ENCODE measurements around the gene TNFRSF18.
A peak's percentile ranks its signal among the peaks of the same experiment; 100 is the strongest.
"Not testable (repeated sequence)": the region's sequence is repeated elsewhere in the genome, so short reads cannot be mapped to it uniquely, and the experiment has no call there.

Gene TNFRSF18

DNA sequence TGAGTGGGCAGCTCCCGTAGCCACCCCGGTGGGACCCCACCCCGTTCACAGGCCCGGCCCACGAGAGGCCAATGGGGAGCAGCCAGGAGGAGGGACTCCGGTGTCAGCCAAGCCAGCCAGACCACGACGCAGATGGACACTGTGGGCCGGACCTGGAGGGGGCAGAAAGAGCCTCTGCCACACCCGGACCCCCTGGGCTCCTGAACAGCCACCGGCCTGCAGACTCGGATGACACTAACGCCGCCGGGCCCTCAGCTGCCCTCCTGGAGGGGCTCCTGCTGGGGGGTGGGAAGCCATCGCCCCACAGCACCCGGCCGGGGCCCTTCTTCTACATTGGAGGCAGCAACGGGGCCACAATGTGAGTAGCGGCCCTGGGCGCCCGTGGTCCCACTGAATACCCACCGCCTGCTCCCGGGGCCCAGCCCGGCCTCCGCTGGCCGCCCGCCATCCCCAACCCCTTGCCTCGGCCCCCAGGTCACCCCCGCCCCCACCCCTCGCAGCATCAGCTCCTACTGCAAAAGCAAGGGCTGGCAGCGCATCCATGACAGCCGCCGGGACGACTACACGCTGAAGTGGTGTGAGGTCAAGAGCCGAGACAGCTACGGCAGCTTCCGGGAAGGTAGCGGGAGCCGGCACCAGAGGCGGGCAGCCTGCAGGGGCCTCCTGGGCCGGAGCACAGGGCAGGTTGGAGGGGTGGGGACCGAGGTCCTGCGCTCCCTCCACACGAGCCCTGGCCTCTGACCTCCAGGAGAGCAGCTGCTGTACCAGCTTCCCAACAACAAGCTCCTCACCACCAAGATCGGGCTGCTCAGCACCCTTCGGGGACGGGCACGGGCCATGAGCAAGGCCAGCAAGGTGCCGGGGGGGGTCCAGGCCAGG is 26.2 kb downstream of the TNFRSF18 start:
- no peak for DNase-seq (ENCODE audit: low read depth in 2 of 3, low spot score in 2 of 3)

DNA sequence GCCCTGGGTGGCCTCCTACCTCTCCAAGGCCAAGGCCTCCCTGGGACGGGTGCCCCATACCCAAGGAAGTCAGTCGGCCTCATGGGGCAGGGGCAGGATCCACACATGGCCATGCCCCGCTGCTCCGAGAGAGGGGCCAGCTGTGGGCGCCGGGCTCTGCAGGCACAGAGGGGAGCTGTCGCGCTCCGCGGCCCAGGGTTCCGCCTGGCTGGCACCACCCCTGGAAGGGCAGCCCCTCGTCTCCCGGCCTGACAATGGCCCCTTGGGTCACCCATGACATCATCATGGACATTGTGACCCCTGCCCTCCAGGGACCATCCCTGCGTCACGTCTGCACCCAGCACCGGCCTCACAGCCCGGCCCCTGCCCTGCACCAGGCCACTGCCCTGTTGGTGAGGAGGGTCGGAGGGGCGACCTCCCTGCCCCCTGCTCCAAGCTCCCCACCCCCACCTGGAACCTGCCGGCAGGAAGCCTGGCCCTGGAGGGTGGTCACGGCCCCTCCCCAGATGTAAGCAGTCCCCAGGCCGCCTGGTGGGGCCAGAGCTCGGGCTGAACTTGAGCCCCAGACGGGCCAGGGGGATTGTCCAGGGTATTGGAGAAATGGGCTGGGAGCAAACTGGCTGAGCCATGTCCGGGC is 26.9 kb downstream of the TNFRSF18 start:
- no peak for DNase-seq (ENCODE audit: low read depth in 2 of 3, low spot score in 2 of 3)

DNA sequence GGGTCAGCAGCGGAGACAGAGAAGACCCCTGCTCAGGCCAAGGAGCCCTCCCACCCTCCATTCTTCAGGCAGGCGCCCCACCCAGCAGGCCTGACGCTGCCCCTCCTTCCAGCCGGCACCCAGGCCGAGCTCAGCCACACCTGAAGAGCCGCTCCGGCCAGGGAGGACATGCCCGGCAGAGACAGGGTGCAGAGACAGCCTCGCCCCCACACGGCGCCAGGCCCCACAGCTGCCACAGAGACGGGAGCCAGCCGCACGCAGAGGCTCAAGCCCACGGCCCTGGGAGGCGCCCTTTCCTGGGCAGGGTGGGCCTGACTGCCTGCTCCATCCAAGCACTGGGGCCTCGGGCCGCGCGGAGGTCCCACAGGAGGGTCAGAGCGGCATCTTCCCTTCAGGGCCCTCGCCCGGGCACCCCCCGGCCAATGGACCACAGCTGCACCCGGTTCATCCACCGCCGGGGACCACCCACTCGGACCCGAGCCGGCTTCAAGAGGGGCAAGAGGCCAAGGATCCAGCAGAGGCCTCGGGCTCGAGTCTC is 27.5 kb downstream of the TNFRSF18 start:
- no peak for DNase-seq (ENCODE audit: low read depth in 2 of 3, low spot score in 2 of 3)

DNA sequence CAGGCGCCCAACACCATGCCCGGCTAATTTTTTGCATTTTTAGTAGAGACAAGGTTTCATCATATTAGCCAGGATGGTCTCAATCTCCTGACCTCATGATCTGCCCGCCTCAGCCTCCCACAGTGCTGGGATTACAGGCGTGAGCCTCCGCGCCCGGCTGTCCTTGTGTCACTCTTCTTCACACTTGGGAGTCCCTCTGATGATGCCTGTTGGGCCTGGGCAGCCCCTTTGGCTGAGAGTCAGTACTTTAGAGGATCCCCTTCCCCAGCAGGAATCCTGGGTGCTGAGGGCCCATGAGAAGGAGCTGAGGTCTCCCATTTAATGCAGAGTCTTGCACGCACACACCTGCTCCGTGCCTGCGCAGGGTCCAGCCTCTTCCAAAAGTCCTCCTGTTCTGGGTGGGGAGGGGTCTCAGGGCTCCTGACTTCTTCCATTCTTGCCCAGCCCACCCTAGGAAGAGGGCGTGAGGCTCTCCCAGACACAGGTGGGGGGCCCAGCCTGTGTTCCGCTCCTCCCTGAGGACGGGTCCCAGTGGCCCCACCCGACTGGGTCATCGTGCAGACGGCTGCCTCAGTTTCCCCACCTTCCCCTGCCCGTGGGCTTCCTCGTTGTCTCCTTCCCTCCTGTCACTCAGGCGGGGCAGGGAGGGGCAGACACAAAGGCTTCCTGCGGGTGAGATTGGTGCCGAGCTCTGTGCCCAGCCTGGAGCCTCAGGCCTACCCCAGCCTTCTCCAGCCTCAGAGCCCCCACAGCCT is 28.8 kb downstream of the TNFRSF18 start:
- no peak for DNase-seq (ENCODE audit: low read depth in 2 of 3, low spot score in 2 of 3)

DNA sequence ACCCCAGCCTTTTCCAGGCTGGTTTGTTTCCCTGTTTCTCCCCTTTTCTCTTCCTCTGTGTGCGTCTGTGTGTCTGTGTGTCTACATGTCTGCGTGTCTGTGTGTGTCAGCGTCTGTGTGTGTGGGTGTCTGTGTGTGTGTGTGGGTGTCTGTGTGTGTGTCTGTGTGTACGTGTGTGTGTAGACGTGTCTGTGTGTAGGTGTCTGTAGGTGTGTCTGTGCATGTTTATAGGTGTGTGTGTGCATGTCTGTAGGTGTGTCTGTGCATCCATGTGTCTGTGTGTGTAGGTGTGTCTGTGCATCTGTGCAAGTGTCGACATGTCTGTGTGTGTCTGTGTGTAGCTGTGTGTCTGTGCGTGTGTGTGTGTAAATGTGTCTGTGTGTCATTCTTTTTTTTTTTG is 29.5 kb downstream of the TNFRSF18 start:
- DNase-seq (ENCODE audit: low read depth in 2 of 3, low spot score in 2 of 3) = no peak

DNA sequence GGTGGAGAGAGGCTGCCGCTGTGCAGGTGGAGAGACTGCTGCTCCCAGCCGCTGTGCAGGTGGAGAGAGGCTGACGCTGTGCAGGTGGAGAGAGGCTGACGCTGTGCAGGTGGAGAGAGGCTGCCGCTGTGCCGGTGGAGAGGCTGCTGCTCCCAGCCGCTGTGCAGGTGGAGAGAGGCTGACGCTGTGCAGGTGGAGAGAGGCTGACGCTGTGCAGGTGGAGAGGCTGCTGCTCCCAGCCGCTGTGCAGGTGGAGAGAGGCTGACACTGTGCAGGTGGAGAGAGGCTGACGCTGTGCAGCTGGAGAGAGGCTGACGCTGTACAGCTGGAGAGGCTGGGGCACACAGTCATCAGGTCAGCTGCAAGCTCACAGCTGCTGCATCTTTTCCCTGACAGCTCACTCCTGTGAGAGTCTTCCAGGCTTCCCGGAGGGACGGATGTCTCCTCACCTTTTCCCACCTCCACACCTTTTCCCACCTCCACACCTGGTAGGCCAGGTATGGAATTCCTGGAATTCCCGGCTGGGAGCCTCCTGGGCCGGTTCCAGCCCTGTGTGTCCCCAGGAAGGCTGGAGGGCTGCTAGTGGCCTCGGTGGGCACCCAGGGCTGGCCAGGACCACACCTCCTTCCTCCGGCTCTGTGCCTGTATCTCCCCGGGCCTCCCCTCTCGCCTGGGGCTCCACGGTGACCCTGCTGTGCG is 30.2 kb downstream of the TNFRSF18 start:
- DNase-seq (ENCODE audit: low read depth in 2 of 3, low spot score in 2 of 3) = not testable (repeated sequence)

DNA sequence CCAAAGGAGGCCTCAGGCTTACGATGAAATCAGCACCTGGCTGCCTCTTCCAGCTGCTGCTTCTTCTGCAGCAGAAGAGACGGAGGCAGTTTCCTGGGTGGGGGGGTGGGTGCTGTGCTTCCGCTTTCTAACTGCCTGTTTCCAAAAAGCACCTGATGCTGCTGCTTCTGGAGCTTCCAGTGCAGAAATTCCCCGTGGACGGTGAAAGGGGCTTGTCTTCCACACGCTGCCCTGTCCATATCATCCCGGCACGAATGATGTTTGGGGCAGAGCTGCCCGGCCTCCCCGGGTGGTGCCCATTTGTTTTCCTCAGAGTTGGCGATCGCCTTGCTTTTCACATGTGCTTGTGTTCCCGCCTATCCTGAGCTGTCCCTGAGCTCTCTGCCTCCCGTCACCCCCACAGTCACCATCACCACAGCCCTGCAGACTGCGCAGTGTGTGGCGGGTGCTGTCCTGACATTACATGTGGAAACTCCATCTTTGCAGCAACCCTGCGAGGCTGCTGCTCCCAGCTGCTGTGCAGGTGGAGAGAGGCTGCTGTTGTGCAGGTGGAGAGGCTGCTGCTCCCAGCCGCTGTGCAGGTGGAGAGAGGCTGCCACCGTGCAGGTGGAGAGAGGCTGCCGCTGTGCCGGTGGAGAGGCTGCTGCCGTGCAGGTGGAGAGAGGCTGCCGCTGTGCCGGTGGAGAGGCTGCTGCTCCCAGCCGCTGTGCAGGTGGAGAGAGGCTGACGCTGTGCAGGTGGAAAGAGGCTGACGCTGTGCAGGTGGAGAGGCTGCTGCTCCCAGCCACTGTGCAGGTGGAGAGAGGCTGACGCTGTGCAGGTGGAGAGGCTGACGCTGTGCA is 30.9 kb downstream of the TNFRSF18 start:
- DNase-seq (ENCODE audit: low read depth in 2 of 3, low spot score in 2 of 3) = no peak

DNA sequence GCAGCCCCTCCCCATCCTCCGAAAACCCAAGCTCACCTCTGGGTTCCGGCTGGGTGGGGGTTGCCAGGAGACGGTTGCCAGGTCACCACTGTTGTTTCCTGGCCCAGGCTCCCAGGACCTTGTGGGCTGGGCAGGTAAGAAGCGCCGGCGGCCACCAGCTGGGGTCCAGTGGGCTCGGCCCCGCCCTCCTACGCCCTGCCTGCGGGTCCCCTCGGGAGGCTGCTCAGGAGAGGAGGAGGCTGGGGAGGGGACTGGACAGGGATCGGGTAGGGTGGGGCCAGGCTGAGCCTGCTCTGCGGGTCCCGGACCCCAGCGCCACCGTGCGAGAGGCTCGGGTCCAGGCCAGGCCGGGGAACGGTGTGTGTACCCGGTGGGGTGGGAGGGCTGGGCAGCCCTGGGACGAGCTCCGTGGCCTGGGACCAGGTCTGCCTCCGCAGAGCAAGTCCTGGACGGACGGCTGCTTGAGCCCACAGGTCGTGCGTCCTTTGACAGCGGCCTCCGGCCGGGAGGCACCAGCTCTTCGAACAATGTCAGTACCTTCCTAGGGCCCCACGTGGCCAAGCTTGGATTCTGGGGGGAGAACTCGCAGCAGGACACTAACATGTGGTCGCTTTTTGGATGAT is 32.5 kb downstream of the TNFRSF18 start, which contains the start of gene TTLL10:
Gene TTLL10, plus strand, starts transcription at position 88 of the 623 bp plus-strand sequence. CDS start 5,336 bp downstream, outside the sequence.
- no peak for DNase-seq (ENCODE audit: low read depth in 2 of 3, low spot score in 2 of 3)

DNA sequence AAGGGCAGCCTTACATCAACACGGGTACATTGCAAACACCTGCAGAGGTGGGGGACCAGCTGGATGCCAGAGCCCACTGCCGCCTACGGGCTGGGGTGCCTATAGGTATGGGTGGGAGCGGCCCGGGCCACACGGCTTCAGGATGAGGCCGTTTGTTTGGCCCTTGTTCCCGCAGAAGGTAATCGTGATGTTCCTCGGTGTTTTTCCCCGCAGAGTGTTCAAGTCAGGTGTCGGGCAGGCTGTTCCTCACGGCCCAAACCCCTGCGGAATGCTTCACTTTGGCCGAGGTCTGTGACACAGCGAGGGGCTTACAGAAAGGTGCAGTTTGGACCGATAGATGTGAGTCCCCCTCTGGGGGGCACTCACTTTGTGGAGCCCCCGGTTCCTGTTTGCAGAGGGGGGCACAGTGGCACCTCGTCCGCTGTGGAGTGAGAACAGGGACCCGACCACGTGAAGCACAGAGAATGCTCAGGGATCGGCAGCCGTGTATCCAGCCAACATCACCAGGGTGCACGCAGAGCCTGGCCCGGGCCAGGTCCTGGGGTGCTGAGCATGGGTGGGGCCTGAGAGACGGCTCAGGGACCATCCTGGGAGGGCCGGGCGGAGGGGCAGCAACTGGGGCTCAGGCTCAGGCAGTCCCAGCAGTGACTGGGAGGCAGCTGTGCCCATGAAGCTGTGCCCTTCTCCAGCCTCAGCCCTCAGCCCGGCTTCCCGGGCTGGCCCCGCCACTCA is 33.2 kb downstream of the TNFRSF18 start:
- no peak for DNase-seq (ENCODE audit: low read depth in 2 of 3, low spot score in 2 of 3)

DNA sequence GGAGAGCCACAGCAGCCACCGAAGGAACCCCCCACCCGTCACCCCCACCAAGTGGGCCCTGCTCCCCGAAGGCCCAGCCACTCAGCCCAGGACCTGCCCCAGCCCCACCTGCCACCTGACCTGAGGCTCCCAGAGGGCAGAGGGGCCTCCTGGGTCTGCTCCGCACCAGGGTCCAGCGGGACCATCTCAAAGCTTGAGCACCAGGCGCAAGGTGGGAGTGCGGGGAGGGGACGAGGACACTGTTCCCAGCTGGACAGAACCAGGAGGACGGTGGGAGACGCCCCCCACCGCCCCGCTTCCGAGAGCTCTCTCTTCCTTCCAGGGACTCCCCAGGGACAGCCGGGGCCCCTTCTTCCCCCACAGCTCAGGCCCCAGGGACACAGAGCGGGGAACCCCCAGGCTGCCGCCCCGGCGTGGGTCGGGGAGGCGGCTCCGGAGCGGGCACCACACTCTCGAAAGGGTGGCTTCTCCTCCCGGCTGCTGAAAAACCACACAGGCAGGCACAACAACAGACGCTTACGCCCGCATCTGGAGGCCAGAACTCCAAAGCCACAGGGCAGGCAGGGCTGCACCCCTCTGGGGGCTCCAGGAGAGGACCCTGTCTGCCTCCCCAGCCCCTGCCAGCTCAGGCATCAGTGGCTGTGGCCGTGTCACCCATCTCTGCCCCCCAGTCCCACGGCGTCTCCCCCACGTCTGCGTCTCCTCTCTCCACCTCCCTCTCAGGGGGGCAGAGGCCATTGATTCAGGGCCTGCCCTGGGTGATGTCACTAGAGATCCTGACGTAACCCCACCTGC is 34.6 kb downstream of the TNFRSF18 start:
- DNase-seq (ENCODE audit: low read depth in 2 of 3, low spot score in 2 of 3) = peak in 1 of 3 experiments; percentile 9

DNA sequence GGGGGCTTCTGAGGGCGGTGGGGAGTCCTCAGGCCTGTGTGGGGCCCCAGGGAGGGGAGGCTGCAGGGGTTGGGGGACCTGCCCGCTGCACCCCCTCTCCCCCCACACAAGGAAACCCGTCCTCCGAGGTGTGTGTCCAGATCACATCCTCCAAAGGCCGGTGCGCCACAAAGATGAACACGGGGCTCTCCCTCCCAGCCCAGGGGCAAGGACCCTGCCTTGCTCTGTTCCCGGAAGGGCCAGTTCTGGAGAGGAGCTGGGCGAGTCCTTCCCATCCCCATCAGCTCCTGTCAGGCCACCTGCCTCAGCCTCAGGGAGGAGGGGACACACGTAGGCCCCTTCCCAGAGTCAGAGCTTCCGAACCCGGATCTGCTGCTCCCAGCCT is 35.2 kb downstream of the TNFRSF18 start:
- DNase-seq (ENCODE audit: low read depth in 2 of 3, low spot score in 2 of 3) = no peak

DNA sequence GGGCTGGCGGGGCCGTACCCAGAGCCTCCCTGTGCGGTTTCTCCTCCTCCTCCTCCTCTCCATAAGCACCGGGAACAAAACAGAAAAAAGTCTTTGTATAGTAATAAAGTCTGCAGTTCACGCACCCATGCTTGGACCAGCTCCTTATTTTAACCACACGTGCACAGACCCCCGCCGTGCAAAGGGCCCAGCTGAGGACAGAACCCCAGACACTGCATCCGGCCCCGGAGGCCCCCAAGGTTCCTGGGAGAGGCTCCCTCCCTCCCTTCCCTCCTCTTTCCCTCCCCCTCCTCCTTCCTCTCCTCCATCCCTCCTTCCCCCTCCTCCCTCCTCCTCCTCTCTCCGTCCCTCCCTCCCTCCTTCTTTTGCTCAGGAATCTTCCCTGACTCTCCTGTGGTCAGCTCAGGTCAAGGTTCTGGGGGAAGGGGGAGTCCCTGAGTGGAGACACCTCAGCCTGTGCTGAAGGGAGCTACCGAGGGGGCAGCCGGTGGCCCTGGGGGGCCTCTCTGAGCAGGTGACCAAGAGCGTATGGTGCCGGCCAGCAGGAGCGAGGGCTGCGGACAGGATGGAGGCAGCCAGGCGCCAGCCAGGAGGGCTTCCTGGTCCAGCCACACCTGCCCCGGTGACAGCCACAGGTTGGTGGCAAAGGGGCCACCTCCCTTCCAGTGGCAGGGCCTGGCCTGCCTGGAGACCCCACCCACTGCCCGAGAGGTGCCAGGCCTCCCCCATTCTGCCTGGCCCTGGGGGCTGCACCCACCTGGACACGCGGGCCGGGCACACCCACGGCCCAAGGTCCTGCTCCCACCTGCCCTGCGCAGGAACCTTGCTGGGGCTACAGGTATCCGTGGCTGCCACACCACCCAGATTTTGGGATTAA is 35.9 kb downstream of the TNFRSF18 start:
- no peak for DNase-seq (ENCODE audit: low read depth in 2 of 3, low spot score in 2 of 3)

DNA sequence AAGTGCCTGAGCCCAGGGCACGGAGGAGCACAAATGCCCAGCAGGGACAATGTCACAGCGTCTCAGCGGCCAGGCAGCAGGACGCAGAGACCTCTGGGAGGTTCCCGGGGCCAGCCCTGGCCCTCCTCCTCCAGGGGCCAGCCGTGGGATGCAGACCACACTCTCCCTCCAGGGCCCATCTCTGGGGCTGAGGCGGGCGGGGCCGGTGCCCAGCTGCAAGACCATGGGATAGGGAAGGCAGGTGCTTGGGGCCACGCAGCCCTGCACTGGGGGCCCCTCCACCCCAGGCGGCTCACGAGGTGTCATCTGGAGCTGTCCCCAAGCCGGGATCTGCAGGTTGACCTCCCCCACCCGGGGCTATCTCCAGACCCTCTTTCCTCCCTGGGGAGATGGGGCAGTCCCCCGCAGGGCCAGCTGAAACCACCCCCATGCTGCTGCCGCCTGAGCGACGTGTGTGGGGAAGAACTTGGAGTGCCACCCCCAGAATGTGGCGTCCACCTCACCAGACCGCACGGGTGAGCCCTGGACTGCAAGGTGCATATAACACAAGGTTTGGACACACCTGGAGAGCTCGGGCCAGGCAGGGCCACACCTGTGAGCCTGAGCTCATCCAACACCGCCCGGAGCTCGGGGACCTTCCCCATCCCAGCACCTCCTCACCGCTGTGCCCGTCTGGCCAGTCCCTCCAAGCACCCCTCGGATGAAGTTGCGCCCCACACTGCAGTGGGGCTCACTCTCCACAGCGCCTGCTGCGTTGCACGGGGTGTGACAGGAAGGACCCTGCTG is 36.8 kb downstream of the TNFRSF18 start:
- DNase-seq (ENCODE audit: low read depth in 2 of 3, low spot score in 2 of 3) = no peak

DNA sequence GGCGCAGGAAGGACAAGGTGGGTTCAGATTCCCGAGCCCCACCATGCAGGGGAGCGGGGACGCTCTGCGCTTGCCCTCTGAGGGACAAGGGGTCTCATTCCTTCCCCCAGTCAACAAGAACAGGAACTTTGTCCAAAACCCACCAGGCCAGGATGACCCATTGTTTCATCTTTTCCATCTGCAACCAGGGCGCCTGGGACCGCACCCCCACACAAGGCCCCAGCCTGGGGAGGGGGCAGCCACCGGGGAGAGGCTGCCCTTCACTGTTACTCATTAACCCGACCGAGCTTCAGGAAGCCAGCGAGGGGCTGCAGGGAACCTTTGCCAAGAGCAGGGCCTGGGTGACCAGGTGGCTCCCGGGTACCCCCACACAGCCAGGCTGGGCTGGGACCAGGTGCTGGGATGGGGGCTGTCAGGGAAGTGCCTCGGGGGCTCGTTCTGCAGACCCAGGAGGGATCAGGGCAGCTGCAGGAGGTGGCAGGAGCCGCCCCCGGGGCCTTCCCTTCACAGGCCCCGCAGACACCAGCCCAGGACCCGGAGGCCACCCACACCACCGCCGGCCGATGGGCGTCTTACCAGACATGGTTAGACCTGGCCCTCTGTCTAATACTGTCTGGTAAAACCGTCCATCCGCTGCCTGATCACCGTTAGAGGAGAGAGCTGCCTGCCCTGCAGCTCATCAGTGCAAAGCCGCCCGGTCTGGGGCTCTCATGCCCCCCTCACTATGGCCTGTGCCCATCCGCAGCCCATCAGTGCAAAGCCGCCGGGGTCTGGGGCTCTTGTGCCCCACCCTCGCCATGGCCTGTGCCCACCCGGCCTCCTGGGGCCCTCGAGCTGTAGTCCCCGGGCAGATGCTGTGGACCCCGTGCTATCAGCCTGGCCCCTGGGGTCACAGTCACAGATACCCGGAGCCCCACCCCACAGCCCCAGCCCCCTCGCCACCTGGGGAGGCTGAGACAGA is 37.7 kb downstream of the TNFRSF18 start:
- DNase-seq (ENCODE audit: low read depth in 2 of 3, low spot score in 2 of 3) = no peak

DNA sequence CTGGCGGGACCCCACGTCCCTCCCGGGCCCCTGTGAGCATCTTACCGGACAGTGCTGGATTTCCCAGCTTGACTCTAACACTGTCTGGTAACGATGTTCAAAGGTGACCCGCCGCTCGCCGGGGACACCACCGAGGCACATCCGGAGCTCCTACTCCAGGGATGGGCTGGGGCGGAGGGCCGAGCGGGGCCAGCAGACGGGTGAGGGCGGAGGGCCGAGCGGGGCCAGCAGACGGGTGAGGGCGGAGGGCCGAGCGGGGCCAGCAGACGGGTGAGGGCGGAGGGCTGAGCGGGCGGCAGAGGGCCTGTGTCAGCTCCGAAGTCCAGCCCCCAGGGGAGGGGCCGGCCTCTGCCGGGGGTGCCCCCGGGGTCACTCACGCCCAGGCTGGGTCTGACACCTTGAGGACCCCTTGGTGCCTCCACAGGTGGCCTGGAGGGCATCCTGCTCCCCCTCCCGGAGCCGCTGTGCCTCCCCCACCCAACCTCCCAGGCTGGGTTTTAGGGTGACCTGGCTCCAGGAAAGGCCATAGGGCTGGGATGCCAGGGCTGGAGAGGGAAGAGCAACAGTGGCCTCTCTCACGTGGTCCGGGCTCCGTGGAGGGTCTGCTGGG is 38.4 kb downstream of the TNFRSF18 start:
- DNase-seq (ENCODE audit: low read depth in 2 of 3, low spot score in 2 of 3) = no peak
